GM21447 (cell line): ENCODE measurements around the gene TCF15.
A peak's percentile ranks its signal among the peaks of the same experiment; 100 is the strongest.

Source experiments
- ATAC-seq: cut with Tn5 transposase; IDR thresholded peaks from one replicate; pipeline ENCODE4 v1.9.1; 2021; ENCODE audit not compliant: unreplicated experiment

Gene TCF15, protein sequence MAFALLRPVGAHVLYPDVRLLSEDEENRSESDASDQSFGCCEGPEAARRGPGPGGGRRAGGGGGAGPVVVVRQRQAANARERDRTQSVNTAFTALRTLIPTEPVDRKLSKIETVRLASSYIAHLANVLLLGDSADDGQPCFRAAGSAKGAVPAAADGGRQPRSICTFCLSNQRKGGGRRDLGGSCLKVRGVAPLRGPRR

DNA sequence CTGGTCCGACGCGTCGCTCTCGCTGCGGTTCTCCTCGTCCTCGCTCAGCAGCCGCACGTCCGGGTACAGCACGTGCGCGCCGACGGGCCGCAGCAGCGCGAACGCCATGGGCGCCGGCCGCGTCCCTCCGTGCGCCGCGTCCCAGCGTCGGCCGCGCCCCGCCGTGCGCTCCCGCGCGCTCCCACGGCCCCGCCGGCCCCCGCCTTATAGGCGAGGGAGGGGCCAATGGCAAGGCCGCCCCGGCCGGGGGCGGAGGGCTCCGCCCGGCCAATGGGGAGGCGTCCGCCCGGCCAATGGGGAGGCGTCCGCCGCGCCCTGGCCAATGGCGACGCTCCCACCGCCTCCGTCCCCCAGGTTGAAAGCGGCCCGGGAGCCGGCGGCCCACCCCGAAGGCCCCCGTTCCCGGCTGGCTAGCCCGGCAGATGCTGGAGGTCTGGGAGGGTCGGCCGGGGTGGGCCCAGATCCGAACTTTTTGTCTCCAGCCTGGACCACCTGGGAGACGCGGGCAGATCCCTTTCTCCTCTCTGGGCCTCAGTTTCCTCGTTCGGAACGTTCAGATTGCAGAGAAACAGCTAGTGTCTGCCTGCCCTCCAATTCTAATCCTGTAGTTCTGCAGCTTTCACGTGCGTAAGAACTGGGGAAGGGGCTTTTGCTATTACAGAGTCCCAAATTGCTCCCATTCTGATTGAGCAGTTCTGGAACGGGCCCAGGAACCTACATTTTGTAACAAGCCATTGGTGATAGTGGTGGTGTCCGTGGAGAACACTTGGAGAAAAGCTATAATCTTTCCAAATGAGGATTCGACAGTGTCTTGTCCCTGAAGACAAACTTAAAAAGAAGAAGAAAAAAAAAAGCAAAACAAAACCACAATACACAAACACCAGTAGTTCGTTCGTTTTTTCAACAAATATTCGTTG, at the start of gene TCF15:
TCF15 (minus strand) TSS at position 180 of the 917 bp plus-strand sequence; CDS start at position 108, 72 bp downstream.
- ATAC-seq: no peak

DNA sequence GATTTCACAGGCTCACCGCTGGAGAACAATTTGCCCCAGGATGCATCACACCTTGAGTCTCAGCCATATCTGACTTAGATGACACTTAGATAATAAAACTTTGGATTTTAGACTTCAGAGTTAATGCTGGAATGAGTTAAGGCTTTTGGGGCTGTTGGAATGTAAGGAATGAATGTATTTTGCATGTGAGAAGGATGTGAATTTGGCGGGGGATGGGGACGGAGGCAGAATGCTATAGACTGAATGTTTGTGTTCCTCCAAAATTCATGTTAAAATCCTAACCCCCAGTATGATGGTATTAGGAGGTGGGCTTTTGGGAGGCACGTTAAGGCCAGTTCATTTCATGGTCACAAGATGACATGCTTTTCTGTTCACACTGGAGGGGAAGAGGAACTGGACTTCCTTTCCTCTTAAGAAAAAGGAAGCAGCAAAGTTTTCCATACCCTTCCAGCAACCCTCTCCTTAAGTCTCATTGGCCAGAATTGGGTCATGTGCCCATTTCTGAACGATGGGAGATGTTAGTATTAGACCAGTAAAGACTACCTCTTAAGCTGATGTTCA, 48.7 kb upstream of the TCF15 start:
- no peak for ATAC-seq

DNA sequence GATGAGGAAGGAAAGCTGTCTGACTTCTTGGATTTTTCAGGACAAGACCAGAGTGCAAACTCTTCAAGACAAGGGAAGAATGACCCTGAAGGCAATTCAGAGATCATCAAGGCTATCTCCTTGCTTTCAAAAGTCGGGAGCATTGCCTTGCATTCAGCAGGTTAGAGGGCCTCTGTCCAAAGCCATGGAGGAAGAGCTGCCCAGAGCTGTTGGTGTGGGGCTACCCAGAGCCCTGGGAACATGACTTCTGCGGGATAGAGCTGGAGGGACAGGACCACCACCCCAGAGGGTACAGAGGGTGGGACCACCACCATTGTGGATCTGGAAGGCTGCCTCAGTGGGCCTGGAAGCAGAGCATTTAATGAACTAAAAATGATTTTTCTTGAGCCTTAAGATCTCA, 48.1 kb upstream of the TCF15 start:
- ATAC-seq: no peak

DNA sequence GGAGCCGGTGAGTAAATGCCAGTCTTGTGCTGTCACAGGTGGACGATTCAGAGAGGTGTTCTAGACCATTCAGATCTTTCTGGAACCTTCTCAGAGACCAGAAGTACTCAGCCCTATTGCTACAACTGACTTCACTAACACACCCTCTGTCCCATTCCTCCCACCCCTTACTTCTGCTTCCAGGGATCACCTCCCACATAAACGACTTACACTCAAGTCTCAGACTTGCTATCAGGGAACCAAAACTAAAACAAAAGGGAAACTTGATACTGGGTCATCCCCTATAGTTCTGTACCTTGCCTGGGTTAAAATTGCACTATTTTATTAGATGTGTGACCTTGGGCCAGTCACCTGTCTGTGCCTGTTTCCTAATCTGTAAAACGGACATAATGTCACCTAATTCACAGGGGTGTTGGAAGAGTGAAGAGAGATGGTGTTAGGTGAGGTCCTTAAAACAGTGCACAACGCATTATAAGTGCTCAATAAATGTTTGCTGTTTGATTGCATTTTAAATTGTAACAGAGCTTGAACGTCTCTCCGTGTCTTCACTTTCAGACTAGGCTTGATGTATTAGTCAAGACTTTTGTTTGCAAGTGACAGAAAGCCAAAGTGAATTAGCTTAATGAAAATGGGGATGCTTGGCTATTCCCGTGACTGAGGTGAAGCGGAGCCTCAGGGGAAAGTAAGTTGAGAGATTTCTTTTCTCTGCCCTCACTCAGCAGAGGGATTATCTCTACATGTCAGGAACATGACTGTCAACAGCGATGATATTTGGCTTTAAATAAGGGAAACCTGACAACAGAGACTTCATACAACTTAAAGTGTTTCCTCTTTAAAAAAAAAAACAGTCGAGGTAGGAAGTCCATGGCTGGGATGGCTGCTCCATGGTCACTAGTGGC, 45.9 kb upstream of the TCF15 start:
- ATAC-seq: no peak

DNA sequence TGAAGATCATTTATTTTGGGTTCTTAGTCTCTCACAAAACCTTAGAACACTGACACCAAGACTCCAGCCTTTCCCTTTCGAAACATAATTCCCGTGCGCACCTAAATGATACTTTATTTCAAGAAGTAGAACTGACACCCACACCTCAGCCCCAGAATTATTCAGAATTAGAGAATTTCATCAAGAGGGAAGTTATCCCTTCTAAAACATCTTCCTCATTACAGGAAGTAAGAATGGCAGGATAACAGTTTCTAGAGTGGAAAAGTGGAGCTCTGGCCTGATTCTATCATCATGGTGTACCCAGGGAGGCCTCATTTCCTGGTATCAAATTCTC, 44.3 kb upstream of the TCF15 start:
- ATAC-seq: no peak

DNA sequence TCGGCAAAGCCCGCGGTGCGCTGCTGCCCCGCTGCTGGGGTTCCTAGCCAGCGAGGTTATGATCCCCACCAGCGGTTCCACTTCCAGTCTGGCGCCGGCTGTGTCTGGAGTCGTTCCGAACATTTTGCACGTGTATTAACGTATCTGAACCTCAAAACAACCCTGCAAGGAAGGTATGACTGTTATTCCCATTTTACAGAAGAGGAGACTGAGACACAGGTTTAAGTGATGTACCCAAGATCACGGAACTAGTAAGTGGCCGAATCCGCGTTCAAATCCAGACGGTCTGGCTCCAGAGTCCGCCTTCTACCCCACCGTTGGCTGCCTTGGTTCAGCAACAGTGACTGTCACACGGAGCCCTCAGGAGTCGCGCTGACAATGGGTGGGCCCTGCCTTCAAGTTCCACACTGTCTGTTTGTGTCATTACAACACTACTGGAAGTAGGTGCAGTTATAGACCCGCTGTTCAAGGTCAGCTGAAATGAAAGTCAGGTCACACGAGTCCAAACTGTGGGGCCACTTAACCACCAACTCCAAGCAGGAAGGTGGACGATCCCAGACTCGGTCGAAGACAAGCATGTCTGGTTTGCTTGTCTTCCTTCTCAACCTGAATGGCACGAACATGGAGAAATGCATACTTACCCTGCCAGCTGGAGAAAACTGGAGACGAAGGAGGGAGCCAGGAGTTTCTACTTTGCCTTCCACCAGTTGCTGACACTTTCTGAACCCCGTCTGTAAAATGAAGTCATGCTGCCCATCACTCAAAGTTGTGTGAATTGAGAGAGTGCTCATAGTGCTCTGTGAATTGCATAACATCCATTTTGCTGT, 43.7 kb upstream of the TCF15 start:
- no peak for ATAC-seq

DNA sequence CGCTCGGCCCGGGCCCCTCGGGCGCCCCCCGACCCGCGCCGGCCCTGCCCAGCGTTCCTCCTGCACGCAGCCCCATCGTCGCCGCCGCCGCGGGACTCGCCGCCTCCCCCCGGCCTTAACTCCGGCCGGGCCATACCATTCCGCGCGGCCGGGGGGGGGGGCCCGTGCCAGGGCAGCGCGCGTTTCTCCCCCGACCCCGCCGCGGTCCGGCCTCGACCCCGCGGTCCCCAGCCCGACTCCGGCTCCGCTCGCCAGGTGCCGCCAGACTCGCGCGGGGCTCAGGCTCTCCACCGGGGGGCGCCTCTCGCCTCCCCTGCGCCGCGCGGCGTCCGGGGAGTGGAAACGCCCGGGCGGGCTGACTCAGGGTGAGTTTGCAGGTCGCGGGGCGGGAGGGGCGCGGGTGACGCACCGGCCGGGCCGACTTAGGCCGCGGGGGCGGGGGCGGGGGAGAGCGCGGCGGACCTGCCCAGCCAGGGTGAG, 43.0 kb upstream of the TCF15 start, which contains the start of gene SRXN1:
SRXN1 (minus strand) TSS at position 91 of the 480 bp plus-strand sequence; CDS start at position 76, 15 bp downstream.
- peak; percentile 74 for ATAC-seq

DNA sequence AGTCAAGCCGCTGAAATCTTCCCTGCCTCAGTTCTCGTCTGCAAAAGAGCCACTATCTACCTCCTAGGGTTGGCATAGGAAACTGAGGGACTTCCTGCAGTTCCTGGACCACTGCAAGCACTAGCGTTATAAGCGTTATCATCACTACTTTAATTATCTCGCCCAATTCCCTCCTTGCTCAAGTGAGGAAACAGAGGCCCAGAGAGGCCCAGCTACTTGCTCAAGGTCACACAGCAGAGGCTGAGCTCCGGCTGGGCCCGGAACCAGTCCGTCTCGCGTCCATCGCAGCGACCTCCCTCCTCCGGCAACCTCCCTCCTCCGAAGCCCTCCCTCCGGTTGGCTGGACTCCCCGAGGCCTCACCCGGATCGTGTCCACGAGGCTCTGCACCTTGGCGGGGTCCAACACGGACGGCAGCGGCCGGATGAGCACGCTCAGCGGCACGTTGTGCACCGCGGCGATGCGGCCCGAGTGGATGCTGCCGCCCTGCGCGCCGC, 42.6 kb upstream of the TCF15 start:
- peak; percentile 24 for ATAC-seq

DNA sequence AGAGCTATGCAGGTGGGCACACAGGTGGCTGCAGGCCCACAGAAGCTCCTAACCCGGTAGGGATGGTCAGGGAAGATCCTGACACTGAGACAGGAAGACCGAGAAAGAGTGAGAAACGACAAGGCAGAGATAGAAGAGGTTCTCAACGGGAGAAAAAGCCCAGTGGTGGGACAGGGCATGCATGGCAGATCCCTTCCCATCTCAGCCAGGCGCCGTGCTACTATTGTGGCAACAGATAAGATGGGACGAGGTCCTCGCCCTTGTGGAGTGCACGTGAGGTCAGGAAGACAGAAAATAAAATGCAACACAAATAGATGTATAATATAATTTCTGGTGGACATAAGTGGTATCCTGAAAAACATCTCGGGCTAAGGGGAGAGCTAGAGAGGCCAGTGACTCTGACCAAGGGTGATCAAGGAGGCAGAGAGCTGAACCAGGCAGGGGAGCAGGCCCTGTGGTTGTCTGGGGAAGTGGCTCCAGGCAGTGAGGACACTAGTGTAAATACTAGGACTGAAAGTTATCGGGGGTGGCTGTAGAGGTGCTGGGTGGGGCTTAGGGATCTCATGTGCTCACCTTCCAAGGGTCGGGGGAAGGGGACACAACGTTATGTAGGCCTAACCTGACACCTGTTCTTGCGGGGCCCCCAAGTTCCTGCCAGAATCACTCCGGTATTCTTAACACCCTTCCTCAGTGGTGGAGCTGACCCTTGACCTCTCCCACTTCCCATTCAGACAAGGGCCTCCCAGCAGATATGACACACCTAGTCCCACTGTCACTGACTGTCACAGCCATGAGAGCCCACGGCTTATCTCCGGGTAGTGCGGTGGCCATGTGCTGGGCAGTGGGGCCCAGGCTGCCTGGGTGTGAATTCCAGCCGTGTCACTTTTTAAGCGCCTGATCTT, 41.9 kb upstream of the TCF15 start:
- no peak for ATAC-seq

DNA sequence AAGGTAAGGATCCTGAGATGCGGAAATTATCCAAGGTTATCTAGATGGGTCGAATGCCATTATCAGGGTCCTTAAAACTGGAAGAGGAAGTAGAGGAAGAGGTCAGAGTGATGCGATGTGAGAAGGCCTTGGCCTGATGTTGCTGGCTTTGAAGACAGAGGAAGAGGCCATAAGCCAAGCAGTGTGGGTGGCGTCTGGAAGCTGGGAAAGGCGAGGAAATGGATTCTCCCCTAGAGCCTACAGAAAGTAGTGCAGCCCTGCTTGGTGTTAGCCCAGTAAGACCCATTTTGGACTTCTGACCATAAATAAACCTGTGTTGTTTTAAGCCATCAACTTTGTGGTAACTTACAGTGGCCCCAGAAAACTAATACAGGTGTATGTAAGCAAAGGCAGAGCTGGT, 40.8 kb upstream of the TCF15 start:
- ATAC-seq: no peak

DNA sequence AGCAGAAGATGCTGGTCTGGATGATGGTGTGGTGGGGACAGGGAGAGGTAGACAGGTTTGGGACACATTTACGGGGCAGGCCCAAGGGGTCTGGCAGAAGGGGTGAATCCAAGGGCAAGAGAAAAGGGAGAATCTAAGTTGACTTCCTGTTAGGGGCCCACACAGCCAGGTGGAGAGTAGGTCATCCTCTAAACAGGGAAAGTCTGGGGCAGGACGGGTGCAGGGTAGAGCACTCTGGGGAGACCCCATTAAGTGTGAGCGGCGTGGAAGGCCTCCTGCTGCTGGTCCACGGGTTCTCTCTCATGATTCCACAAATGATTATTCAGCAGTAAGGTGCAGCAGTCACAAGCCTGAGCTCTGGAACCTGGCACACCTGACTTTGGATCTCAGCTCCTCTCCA, 40.2 kb upstream of the TCF15 start:
- ATAC-seq: no peak

DNA sequence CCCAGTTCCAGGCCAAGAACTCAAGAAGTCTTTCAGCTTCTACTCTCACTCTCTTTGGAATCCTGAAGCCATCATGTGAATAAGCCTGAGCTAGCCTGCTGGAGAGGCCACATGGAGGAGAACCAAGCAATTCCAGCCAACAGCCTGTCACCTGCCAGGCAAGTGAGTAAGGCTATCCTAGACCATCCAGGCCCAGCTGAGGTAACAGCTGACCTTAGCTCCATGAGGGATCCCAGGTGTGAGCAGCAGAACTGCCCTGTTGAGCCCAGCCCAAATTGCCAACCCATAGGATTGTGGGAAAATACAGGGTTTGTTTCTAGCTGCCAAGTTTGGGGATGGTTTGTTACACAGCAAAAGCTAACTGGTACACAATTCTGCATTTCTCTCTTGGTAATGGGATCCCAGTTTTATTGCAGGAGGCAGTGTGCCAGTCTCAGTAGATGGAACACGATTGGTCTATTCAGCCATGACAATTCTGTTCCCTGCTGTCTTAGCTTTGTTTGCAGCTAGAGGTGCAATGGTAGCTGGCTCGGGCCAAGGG, 37.4 kb upstream of the TCF15 start:
- no peak for ATAC-seq

DNA sequence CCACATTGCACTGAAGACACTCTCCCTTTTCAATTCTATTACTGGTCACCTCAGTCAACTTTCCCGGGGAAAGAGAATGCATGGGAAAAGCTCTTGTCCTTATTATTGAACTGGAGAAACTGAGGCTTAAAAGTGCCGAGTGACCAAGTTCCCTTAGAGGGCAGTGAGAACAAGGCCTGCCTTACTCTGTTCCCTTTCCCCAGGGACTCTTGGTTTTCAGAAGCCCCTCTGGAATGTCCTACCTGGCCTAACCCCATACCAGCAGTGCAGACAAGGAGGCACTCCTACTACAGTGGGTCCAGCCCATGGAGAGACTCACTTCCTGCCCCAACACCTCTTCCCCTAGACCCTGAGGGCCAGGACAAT, 36.7 kb upstream of the TCF15 start:
- no peak for ATAC-seq

DNA sequence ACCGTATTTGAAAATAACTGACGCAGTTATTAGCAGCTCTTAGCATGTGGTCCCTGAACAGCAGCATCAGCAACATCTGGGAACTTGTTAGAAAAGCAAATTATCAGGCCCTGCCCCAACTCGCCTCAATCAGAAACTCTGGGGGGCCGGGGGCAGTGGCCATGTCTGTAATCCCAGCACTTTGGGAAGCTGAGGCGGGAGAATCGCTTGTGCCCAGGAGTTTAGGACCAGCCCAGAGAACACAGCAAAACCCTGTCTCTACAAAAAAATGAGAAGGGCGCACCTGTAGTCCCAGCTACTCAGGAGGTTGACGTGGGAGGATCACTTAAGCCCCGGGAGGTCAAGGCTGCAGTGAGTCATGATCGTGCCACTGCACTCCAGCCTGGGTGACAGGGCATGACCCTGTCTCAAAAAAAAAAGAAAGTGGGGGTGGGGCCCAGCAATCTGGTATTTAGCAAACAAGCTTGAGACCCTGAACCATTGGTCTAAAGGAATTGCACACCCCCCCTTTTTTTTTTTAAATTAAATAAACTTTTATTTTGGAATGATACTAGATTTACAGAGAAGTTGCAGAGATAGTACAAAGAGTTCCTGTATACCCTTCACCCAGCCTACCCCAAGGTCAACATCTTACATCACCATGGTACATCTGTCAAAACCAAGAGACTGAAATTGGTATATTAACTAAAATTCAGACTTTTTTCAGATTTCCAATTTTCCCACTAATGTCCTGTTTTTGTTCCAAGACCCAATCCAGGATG, 36.2 kb upstream of the TCF15 start:
- ATAC-seq: no peak

DNA sequence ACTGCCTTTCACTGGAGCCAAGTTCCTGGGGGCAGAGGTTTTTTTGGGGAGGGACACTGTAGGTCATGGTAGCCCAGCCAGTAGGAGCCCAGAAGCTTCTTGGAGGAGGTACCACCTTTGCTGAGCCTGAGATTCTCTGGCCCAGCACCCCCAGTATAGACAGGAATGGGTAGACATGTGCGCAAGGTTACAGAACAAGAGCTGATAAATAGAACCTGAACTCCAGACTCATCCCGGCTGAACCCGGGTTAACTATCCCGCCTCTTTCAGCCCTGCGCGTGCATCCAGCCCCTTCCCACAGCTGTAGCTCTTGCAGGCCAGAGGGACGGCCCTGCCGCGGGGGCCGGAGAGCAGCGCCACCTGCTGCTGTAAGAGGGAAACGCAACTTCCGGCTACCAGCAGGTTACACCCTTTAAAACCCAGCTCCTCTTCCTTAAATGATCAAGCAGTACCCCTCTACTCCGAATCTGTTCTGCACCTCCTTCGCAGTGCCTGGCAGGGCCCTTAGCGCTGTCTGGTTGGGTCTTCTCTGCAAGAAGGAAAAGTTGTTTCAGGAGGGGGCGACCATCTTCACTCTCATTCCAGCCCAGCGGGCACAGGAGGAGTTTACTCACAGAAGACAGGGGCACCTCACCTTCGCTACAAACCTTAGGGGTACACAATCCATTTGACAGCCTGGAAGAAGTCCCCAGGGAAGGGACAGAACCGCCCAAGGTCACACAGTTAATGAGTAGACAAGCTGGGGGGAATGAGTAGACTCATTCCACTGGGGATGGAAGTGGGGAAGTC, 35.4 kb upstream of the TCF15 start:
- peak; percentile 74 for ATAC-seq

DNA sequence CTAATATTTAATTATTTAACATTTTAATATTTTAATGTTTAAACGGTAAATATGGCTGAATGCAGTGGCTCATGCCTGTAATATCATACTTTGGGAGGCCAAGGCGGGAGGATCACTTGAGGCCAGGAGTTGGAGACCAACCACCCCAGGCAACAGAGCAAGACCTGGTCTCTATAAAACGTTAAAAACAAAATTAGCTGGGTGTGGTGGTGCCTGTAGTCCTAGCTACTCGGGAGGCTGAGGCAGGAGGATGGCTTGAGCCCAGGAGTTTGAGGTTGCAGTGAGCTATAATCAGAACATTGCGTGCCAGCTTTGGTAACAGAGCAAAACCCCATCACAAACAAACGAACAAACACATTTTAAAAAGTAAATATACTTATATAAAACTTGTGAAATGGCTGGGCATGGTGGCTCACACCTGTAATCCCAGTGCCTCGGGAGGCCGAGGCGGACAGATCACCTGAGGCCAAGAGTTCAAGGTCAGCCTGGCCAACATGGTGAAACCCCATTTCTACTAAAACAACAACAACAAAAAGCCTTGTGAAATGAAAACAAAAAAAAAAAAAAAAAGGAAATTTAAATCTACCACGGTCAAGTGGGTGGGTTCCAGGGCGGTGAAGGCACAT, 34.7 kb upstream of the TCF15 start:
- ATAC-seq: no peak
